CD8-positive, alpha-beta memory T cell (primary cell): ENCODE data around the gene MT1H. TPM values are rescaled to one million over a fixed set of nuclear protein-coding genes. Genes with fewer than 3 reads are reported as not detected.
"Not testable (repeated sequence)": the region's sequence is repeated elsewhere in the genome, so short reads cannot be mapped to it uniquely, and the experiment has no call there.

ENCODE experiments used
- CTCF ChIA-PET: fragments of 350-600 bp; sonication (Branson Sonifier 250); formaldehyde crosslinking; loops from one replicate; lab custom pipeline; 2021; ENCODE audit warnings: antibody characterized with exemption; lab: Charles Lee
- POLR2A ChIA-PET: fragments of 350-600 bp; sonication (Branson Sonifier 250); formaldehyde crosslinking; loops from one replicate; lab custom pipeline; 2021; ENCODE audit warnings: antibody characterized with exemption; lab: Charles Lee
- DNase-seq, 5 donors: peaks; one replicate each; pipeline versions ENCODE4 v3.0.0 to v3.0.0-alpha.2; 2020 to 2022; ENCODE audit warnings: mixed read lengths in 1 of 5
- H3K27ac ChIP-seq: one replicate; pipeline ENCODE4 v1.7.0; 2013; ENCODE audit warnings: low read depth, mild to moderate bottlenecking, low read length, moderate library complexity
- H3K27me3 ChIP-seq: 2 replicates; pipeline ENCODE4 v1.7.0; 2013; ENCODE audit warnings: low read length, mild to moderate bottlenecking; ENCODE audit not compliant: insufficient read depth, poor library complexity, severe bottlenecking
- H3K36me3 ChIP-seq: 2 replicates; pipeline ENCODE4 v1.7.0; 2013; ENCODE audit warnings: mild to moderate bottlenecking, low read length, moderate library complexity; ENCODE audit not compliant: insufficient read depth
- H3K4me1 ChIP-seq: 2 replicates; pipeline ENCODE4 v1.7.0; 2013; ENCODE audit warnings: mild to moderate bottlenecking, low read length, moderate library complexity; ENCODE audit not compliant: insufficient read depth
- H3K4me3 ChIP-seq: 2 replicates; pipeline ENCODE4 v1.7.0; 2013; ENCODE audit warnings: mild to moderate bottlenecking, low read length
- H3K9me3 ChIP-seq: 2 replicates; pipeline ENCODE4 v1.7.0; 2013; ENCODE audit warnings: mild to moderate bottlenecking, low read length
- H3K27ac Mint-ChIP-seq, 8 donors: one replicate each; pipeline ENCODE4 v1.8.0; 2020 to 2021; ENCODE audit warnings: mixed read lengths in 8 of 8, mild to moderate bottlenecking in 6 of 8, inconsistent platforms in 3 of 8, moderate library complexity in 3 of 8
- H3K27me3 Mint-ChIP-seq, 2 donors: one replicate each; pipeline ENCODE4 v1.8.0; 2020 to 2021; ENCODE audit warnings: mixed read lengths in 2 of 2, mild to moderate bottlenecking in 1 of 2, moderate library complexity in 1 of 2
- H3K36me3 Mint-ChIP-seq, 3 donors: one replicate each; pipeline ENCODE4 v1.8.0; 2020 to 2021; ENCODE audit warnings: mixed read lengths in 3 of 3, inconsistent platforms in 1 of 3, mild to moderate bottlenecking in 1 of 3
- H3K4me1 Mint-ChIP-seq, 3 donors: one replicate each; pipeline ENCODE4 v1.8.0; 2020 to 2021; ENCODE audit warnings: mixed read lengths in 3 of 3, inconsistent platforms in 1 of 3, mild to moderate bottlenecking in 1 of 3
- H3K4me3 Mint-ChIP-seq, 7 donors: one replicate each; pipeline ENCODE4 v1.8.0; 2020 to 2021; ENCODE audit warnings: mixed read lengths in 7 of 7, mild to moderate bottlenecking in 6 of 7, moderate library complexity in 4 of 7, inconsistent platforms in 2 of 7
- H3K9me3 Mint-ChIP-seq, 5 donors: one replicate each; pipeline ENCODE4 v1.8.0; 2020 to 2022; ENCODE audit warnings: mixed read lengths in 5 of 5, mild to moderate bottlenecking in 3 of 5, moderate library complexity in 2 of 5, inconsistent platforms in 1 of 5
- polyA plus RNA-seq: library from polyadenylated mRNA; unstranded; fragments of 300-500 nt; fragmentation: Illumina TruSeq; gene quantifications from one replicate; pipeline ENCODE4 v1.2.3, GENCODE V29; 2021
- total RNA-seq, 2 experiments: library from RNA; stranded (reverse); gene quantifications; one replicate each; pipeline ENCODE4 v1.2.3, GENCODE V29; 2021

Gene MT1H
- total and polyA plus RNA-seq, 3 experiments from 2014 or later = 4.8 to 5.5 TPM; not detected in 1

- Histone ChIP-seq H3K27me3 (no peaks in the 10 kb centered on the region), H3K36me3 (no peaks in the 10 kb centered on the region), H3K9me3 (no peaks in the 10 kb centered on the region), H3K27ac (peak within 1 kb of the TSS; percentile 51), H3K4me1 (peaks cover 21% of the 10 kb centered on the region), H3K4me3 (peak within 1 kb of the TSS; percentile 80)
- H3K4me3 Mint-ChIP-seq = peak within 1 kb of the TSS; percentile 92 to 98 (median 95)
- peak; percentile 55 to 84 (median 68) for DNase-seq
- peak within 1 kb of the TSS; percentile 51 to 99 (median 94) for H3K27ac Mint-ChIP-seq
- POLR2A ChIA-PET = interaction anchor here (0.6 to 1.5 kb wide), 4 partner anchors 14 to 25 kb away, joined by 3 to 14 read pairs (median 6); no protein-coding TSS in a partner anchor
- CTCF ChIA-PET = no interaction called here
- H3K27me3 Mint-ChIP-seq = peaks cover 1 to 10% of the 10 kb centered on the region in 2 donors
- H3K9me3 Mint-ChIP-seq = no peaks in the 10 kb centered on the region
- peaks cover 0 to 11% (median 0%) of the 10 kb centered on the region in 3 donors for H3K36me3 Mint-ChIP-seq
- peaks cover 24 to 48% (median 43%) of the 10 kb centered on the region in 3 donors for H3K4me1 Mint-ChIP-seq
Measured at GRCh38 chr16:56657555-56658326, 11.9 kb upstream of the MT1H start, which contains the start of gene MT1F. MT1F (plus strand) TSS chr16:56657959; CDS start chr16:56658059, 100 bp downstream.

GRCh38 chr16:56658327-56658875, 11.2 kb upstream of the MT1H start:
- Histone ChIP-seq H3K27me3 (no peaks in the 10 kb centered on the region), H3K4me3 (peak overlapping the region; percentile 80), H3K36me3 (no peaks in the 10 kb centered on the region), H3K27ac (peak overlapping the region; percentile 11), H3K4me1 (peaks cover 23% of the 10 kb centered on the region), H3K9me3 (no peaks in the 10 kb centered on the region)
- H3K9me3 Mint-ChIP-seq = no peaks in the 10 kb centered on the region
- peaks cover 0 to 12% (median 0%) of the 10 kb centered on the region in 3 donors for H3K36me3 Mint-ChIP-seq
- DNase-seq = no peak
- H3K27me3 Mint-ChIP-seq = peaks cover 1 to 3% of the 10 kb centered on the region in 2 donors
- H3K27ac Mint-ChIP-seq = peak overlapping the region; percentile 51 to 99 (median 94)
- H3K4me3 Mint-ChIP-seq = peak overlapping the region; percentile 92 to 98 (median 95)
- ChIA-PET CTCF (no interaction called here), POLR2A (interaction anchor here (1.5 kb wide), 1 partner anchor 25 kb away, joined by 7 read pairs; no protein-coding TSS in a partner anchor)
- H3K4me1 Mint-ChIP-seq = peaks cover 27 to 51% (median 47%) of the 10 kb centered on the region in 3 donors

GRCh38 chr16:56662357-56663354, 7.0 kb upstream of the MT1H start:
- no peaks in the 10 kb centered on the region for H3K9me3 ChIP-seq
- peaks cover 5% of the 10 kb centered on the region for H3K27me3 ChIP-seq
- Mint-ChIP-seq H3K36me3 (peaks cover 0 to 21% (median 3%) of the 10 kb centered on the region in 3 donors), H3K9me3 (no peaks in the 10 kb centered on the region), H3K27me3 (peaks cover 8 to 16% of the 10 kb centered on the region in 2 donors), H3K4me3 (peak overlapping the region; percentile 84 to 94 (median 90)), H3K27ac (peak overlapping the region in 7 of 8 donors; percentile 69 to 95 (median 87)), H3K4me1 (peaks cover 31 to 51% (median 43%) of the 10 kb centered on the region in 3 donors)
- peak overlapping the region; percentile 67 for H3K4me3 ChIP-seq
- peaks cover 27% of the 10 kb centered on the region for H3K4me1 ChIP-seq
- ChIA-PET POLR2A (interaction anchor here (1.3 to 1.4 kb wide), 2 partner anchors 19 to 20 kb away, joined by 4 read pairs; partner anchors contain the start of gene MT1X), CTCF (interaction anchor here (0.6 to 1.9 kb wide), 7 partner anchors 9 to 289 kb away, joined by 3 to 8 read pairs (median 3); no protein-coding TSS in a partner anchor)
- peak overlapping the region; percentile 61 for H3K27ac ChIP-seq
- no peaks in the 10 kb centered on the region for H3K36me3 ChIP-seq
- peak in 3 of 5 donors; percentile 25 to 62 (median 40) for DNase-seq

GRCh38 chr16:56664506-56664905, 5.1 kb upstream of the MT1H start:
- H3K4me1 ChIP-seq = peaks cover 20% of the 10 kb centered on the region
- Mint-ChIP-seq H3K4me3 (peak overlapping the region in 1 of 7 donors; percentile 15), H3K9me3 (no peaks in the 10 kb centered on the region), H3K27me3 (peaks cover 21 to 33% of the 10 kb centered on the region in 2 donors), H3K36me3 (peaks cover 0 to 16% (median 3%) of the 10 kb centered on the region in 3 donors), H3K4me1 (peaks cover 26 to 50% (median 32%) of the 10 kb centered on the region in 3 donors), H3K27ac (no peak overlapping the region)
- no peaks in the 10 kb centered on the region for H3K36me3 ChIP-seq
- H3K27me3 ChIP-seq = peaks cover 24% of the 10 kb centered on the region
- ChIA-PET CTCF (no interaction called here), POLR2A (no interaction called here)
- DNase-seq = no peak
- no peak overlapping the region for H3K4me3 ChIP-seq
- no peak overlapping the region for H3K27ac ChIP-seq
- H3K9me3 ChIP-seq = no peaks in the 10 kb centered on the region

DNA sequence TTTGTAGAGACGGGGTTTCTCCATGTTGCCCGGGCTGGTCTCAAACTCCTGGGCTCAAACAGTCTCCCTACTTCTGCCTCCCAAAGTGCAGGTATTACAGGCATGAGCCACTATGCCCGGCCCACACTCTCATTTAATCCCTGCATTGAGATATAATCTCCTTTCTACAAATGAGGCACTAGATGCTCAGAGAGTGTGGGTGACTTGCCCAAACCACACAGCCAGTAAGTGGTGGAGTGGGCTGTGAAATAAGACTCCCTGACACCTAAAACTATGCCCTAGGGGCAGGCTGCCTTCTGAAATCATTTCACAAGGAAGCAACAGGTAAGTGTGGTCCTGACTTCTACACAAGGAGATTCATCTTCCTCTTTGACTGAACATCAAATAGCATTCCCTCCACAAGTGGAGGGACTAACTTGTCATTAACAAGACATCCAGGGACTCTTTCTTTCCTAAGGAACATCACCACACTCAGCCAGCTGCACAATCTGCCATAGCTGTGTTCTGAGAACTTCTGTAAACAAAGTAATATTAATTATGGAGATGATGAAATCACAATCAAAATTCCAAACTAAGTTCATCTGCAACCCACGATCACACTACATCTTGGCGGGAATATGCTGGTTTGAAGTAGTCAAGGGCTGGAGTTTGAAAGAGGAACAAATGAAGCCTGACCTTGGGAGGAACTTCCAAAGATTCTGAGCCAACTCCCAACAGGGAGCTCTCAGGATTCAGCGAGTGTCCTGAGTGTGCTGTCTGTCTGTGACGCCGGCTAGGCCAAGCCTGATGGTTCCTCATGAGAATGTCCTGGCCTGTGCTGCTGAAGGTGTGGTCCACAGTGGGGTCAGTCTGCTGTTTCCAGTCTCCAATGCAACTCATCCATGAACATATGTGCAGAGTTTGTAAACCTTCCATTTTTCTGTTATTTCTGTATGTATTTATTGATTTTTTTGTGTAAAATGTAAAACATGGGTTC, 4.0 kb upstream of the MT1H start:
- H3K27ac Mint-ChIP-seq, H3K27ac ChIP-seq, H3K9me3 ChIP-seq, DNase-seq, H3K9me3 Mint-ChIP-seq, POLR2A ChIA-PET, H3K36me3 ChIP-seq, CTCF ChIA-PET, H3K4me3 ChIP-seq: not testable (repeated sequence)
- H3K27me3 ChIP-seq = peaks cover 33% of the 10 kb centered on the region
- peaks cover 29 to 47% (median 33%) of the 10 kb centered on the region in 3 donors for H3K4me1 Mint-ChIP-seq
- peaks cover 20% of the 10 kb centered on the region for H3K4me1 ChIP-seq
- peaks cover 0 to 15% (median 3%) of the 10 kb centered on the region in 3 donors for H3K36me3 Mint-ChIP-seq
- peaks cover 29 to 41% of the 10 kb centered on the region in 2 donors for H3K27me3 Mint-ChIP-seq
- H3K4me3 Mint-ChIP-seq = peak overlapping the region in 3 of 7 donors; percentile 15 to 32 (median 15)

DNA sequence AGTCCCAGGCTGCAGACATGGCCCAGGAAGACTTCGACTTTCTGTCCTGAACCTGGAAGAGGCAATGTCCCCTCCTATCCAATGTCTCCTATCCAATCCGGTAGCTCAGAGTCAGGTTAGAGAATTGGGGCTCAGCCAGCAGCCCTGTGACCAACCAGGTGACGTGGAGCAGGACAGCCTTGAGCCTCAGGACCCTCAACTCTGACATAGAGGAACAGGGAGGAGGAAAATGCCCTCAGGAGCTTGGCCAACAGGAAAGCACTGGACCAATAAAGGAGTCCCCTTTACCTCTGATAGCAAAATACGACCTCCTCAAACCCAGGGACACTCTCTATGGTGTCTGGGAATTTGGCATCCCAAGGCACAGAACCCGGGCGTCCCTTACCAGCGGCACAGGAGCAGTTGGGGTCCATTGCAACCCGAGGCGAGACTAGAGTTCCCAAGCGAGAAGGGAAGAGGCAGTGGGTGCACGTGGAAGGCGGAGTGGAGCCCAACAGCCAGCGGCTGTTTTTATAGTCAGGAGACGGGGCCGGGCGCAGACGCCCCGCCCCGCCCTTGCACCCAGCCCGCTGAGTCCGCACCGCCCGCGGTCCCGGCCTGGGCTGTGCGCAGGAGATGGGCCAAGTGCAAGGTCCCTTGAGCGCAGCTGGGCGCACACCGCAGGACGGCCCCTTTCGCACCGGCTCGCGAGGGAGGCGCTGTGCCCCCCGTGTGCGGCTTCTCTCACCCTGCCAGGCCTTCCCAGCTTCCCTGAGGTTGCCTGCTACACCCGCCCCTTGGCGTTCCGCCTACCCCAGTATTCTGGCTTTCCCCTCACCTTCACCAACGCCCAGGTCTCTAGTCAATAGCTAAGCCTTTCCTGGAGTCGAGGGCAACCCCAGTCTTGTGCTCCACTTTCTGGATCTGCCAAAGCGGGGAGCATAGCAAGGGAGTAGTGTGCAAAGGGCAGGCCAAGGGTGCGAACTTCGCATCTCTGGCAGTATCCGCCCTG, 1.7 kb upstream of the MT1H start, which contains the start of gene MT1G:
Gene MT1G (minus strand): TSS at position 485 of the 991 bp plus-strand sequence. CDS start 72 bp downstream, at position 413.
- Mint-ChIP-seq H3K27ac (peak within 1 kb of the TSS in 1 of 8 donors; percentile 43), H3K36me3 (peaks cover 0 to 13% (median 4%) of the 10 kb centered on the region in 3 donors), H3K4me3 (peak within 1 kb of the TSS in 4 of 7 donors; percentile 5 to 40 (median 38)), H3K9me3 (no peaks in the 10 kb centered on the region), H3K27me3 (peaks cover 39 to 62% of the 10 kb centered on the region in 2 donors), H3K4me1 (peaks cover 16 to 32% (median 18%) of the 10 kb centered on the region in 3 donors)
- H3K9me3 ChIP-seq = no peaks in the 10 kb centered on the region
- no peaks in the 10 kb centered on the region for H3K36me3 ChIP-seq
- no peak within 1 kb of the TSS for H3K4me3 ChIP-seq
- DNase-seq = no peak
- ChIA-PET POLR2A (no interaction called here), CTCF (no interaction called here)
- peaks cover 13% of the 10 kb centered on the region for H3K4me1 ChIP-seq
- peaks cover 40% of the 10 kb centered on the region for H3K27me3 ChIP-seq
- no peak within 1 kb of the TSS for H3K27ac ChIP-seq
